Ovary (tissue), 3 donors: ENCODE measurements around the gene GRAMD2A.
A peak's percentile ranks its signal among the peaks of the same experiment; 100 is the strongest.

ENCODE experiments used
- CTCF ChIP-seq, 3 donors: fragments of 450-650 bp in 2 of 3; fragments of 200-600 bp in 1 of 3; IDR thresholded peaks; one replicate each; pipeline versions ENCODE4 v1.5.1 to v1.8.0; 2016 to 2022; ENCODE audit warnings: antibody characterized with exemption in 3 of 3, mild to moderate bottlenecking in 1 of 3
- EP300 ChIP-seq: sonication (generic); formaldehyde crosslinking; IDR thresholded peaks from one replicate; pipeline ENCODE4 v1.6.1; 2017; ENCODE audit warnings: antibody characterized with exemption
- POLR2A ChIP-seq: fragments of 450-650 bp; IDR thresholded peaks from one replicate; pipeline ENCODE4 v1.6.1; 2017; ENCODE audit warnings: antibody characterized with exemption, mild to moderate bottlenecking, moderate library complexity
- donor health status: DM: no; HTN: no; CAD: no.

GRCh38 chr15:72199721-72200212, 2.2 kb upstream of the GRAMD2A start:
- no peak for TF ChIP-seq EP300
- no peak for TF ChIP-seq POLR2A
- TF ChIP-seq CTCF (IDR thresholded peaks at IDR 0.05), result peak; percentile 67 to 78 (median 75)
